ENCODE measurements around the gene KCNC4.

The KCNC4 gene

DNA sequence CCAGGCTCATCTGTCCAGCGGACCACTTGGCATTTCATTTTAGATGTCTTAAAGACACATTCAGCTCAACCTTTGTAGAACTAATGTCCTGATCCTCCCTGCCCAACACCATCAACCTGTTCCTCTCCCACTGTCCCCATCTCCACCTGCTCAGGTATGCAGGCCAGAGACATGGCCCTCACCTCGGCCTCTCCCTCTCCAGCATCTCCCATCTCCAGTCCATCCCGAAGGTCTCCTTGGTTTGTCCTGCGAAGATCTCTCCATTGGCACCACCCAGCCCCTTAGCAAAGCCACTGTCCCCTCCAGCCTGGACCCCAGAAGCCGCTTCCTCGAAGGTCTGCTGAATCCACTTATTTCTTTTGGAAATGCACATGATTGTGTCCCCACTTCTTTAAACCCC lies 20.9 kb upstream of the KCNC4 start:
- no peak for DNase-seq

DNA sequence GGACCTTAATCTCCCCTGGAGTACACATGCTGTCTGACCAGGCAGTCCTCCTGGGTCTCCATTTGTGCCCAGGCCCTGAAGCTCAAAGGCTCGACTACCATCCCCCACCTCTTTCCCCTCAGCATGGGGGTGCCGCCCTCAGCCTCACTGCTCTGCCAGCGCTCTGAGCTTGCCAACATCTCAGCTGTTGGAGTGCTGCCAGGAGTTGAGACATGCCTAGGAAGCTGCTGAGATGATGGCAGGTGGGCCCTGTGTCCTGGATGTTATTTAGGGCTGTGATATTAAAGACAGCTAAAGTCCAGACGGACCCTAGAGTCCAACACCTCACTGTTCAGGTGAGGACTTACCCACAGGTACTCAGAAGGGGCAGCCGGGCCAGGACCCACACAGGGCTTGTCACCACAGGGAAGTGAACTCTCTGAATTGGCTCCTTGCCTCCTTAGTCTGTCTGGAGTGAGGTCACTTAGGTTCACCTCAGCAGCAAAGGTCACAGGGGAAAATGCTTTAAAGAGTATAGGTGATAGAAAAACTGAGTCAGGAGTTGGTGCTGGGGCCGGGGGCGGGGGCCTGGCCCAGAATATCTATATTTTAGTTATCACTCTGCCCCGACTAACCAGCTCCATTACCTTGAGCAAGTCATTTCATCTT lies 19.7 kb upstream of the KCNC4 start:
- DNase-seq, result peak; percentile 64

DNA sequence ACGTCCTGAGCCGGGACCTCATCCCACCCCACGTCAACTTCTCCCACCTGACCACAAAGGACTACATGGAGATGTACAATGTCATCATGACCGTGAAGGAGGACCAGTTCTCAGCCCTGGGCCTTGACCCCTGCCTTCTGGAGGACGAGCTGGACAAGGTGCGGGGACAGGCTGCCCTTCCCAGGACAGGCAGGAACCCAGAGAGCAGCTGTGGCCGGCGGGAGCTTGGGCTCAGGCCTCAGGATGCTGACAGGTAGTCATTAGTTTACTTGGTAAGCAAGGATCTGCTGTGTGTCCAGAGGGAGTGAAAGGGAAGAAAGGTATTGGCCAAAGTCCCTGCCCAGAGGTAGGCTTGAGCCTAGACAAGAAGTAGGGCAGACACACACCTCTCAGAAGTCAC lies 17.6 kb upstream of the KCNC4 start:
- no peak for DNase-seq

DNA sequence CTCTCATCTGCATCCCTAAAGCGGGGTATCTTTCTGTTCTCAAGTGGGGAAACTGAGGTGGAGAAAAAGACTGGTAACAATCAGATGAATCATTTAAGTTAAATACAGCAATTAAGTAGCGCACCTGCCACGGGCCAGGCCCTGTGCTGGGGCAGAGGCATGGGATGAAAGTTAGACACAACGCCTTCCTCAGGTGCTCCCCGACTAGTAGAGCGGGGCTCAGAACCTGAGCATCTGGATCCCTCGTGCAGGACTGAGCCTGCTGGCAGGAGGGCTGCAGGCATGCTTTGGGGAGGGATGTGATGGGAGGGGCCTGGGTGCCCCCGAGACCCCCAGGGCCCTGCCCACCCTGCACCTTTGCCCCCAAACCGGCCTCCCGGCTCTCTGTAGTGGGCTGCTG lies 14.9 kb upstream of the KCNC4 start:
- no peak for DNase-seq

DNA sequence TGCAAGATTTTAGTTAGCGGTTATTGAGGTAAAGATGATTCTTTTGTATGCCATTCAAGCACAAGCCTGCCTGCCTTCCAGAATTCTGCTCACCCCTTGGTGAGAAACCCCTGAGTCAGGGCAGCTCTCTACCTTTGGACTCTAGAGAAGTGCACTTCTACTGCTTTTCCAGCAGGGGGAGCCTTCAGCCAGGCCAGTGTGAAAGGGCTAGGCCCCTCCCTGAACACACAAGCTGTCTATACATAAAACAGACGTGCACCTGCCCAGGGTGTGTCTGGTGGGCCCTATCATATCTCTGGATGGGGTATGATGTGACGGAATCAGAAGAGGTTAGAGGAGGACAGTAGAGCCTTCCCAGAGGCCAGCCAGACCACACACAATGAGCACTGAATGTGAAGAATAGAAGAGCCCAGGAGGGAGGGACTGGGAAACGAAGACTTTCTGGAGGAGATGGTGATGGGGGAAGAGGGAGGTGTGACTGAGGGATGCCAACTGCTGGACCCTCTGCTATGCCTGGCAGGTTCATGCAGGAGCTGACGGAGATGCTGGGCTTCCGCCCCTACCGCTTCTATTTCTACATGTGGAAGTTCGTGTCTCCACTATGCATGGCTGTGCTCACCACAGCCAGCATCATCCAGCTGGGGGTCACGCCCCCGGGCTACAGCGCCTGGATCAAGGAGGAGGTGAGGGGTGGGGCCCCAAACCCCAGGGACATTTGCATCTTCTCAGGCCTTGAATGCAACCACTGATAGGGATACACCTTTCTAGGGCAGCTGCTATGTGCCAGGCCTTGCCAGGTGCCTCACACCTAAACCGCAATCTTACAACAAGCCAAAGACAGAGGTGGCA lies 13.0 kb upstream of the KCNC4 start:
- peak; percentile 75 for DNase-seq

DNA sequence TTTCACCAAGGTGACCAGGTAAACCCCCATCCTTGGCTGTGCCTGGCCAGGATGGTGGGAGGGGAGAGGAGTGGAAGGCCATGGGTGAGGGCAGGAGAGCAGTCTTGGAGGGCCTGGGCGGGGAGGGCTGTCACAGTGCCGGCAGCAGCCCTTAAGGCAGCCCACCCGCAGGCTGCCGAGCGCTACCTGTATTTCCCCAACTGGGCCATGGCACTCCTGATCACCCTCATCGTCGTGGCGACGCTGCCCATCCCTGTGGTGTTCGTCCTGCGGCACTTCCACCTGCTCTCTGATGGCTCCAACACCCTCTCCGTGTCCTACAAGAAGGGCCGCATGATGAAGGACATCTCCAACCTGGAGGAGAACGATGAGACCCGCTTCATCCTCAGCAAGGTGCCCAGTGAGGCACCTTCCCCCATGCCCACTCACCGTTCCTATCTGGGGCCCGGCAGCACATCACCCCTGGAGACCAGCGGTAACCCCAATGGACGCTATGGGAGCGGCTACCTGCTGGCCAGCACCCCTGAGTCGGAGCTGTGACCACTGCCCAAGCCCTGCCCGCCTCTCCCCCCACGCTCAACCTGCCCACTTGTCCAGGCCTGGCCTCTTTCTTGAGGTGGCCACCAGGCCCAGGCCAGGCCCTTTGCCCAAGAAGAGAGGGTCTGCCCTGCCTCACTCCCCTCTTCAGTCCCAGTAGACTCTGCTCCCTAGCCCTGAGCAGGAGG lies 12.0 kb upstream of the KCNC4 start:
- DNase-seq, result no peak

DNA sequence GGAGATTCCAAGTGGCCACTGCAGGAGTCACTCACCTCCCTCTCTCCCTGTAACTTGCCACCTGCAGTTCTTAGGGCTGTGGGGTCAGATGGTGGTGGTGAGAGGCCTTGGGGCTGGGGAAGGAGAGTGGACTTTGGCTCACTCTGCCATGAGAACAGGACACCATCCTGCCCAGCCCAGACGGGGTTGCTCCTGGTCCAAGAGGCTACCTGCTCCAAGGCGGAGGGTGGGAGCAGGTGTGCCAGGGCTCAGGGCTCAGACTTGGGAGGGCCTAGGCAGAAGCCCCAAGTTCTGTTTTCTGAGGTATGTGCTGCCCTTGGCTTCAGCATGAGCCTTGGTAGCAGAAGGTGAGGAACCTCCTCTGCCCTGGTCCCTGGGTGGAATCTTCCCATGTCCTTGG lies 11.4 kb upstream of the KCNC4 start:
- DNase-seq, result no peak

DNA sequence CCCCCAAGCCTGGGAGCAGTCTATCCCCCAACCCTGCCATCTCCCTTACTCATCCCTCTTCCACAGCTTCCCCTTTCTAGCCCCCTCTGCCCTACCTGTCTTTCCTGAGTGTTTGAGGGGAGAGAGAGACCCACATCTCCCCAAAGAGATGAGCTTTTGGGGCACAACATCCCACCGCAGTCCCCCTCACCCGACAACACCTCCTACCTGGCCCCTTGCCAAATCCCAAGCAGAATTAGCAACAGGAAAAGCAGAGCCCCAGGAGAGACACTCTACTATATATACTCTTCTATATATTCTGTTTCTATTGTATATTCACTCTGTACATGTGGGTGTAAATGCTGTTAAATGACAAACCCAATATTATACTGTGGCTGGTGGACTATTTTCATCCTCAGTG lies 9.9 kb upstream of the KCNC4 start:
- no peak for DNase-seq

DNA sequence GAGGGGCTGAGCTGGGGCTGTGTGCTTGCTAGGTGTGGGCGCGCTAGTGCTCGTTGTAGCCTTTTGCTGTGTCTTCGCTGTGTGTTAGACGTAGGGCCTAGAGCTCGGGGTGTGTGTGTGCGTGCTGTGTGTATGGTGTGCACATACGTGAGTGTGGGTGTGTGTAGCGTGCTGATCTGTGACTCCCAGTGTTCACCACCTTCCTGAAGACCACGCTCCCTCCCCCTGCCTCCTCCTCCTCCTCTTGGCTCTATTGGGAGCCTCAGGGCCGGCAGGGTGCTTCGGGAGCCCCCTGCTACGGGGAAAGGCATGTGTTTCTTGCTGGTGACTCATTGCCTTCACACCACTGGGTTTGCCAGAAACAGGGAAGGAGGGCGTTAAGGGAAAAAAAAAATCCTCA lies 9.4 kb upstream of the KCNC4 start:
- no peak for DNase-seq

DNA sequence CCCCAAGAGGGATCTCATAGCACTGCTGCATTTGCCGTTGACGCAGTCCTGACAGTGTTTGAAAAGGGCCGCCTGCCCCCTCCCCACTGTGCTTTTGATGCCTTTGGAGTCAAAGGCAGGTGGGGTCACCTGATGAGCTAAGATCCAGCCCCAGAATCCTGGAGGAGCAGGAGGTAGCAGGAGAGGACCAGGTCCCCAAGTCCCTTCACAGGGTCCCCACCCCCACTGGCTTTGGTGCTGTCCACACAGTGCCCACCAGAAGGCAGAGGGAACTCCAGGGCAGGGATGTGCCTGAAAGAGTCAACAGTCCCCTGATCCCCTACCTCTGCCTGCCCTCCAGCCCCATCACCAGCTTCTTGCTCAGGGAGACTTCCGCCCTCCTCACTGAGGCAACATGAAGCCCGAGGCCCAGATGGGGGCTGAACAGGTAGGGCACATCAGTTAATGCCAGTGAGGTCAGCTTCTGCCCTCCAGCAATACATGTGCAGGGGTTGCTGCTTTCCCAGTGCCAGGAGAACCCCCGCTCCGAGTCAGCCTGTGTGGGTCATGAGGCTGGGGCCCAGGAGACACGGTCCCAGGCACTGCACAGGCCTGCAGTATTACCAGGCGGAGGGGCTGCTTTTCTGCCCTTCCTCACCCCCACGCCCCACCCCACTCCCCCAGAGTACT lies 8.8 kb upstream of the KCNC4 start:
- DNase-seq, result no peak

DNA sequence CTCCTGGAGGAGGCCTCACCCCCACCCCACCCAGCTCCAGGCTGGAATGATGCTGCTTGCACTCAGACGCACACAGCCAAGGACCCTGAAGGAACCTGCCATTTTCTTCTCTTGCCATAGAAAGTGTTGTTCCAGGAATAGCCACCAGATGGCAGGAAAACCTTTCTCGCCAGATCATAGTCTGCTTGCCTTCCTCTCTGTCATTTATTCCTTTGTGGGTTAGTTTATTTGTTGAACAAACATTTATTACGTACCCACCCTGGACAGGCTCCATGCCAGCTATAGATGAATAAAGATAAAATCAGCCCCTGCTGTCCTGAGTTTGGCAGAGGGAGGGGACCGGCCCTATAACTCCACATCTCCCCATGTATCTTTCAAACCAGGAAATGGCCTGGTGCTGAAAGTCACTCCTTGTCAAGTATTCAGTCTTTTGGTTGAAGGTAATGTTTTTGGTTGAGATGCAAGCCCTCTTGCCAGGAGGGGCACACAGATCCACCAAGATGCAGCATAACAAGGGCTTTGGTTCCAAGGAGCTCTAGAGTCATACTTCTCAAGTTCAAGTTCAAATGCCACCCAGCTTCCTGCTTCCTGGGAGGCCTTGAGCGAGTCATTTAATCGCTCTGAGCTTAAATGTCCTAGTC lies 7.0 kb upstream of the KCNC4 start:
- DNase-seq, result peak; percentile 86

DNA sequence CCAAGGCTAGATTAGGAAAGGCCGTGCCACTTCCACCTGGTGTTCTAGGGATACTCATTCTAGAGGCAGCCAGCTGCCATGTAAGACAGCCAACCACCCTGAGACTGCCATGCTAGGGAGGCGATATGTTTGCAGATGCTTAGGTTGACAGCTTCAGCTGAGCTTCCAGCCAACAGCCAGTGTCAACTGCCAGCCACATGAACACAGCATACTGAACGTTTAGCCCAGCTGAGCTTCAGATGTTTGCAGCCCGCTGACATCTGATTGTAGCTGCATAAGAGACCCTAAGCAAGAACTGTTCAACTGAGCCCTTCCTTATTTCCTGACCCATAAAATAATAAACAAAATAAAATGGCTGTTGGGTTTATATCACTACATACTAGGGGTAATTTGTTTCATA lies 5.0 kb upstream of the KCNC4 start:
- no peak for DNase-seq

DNA sequence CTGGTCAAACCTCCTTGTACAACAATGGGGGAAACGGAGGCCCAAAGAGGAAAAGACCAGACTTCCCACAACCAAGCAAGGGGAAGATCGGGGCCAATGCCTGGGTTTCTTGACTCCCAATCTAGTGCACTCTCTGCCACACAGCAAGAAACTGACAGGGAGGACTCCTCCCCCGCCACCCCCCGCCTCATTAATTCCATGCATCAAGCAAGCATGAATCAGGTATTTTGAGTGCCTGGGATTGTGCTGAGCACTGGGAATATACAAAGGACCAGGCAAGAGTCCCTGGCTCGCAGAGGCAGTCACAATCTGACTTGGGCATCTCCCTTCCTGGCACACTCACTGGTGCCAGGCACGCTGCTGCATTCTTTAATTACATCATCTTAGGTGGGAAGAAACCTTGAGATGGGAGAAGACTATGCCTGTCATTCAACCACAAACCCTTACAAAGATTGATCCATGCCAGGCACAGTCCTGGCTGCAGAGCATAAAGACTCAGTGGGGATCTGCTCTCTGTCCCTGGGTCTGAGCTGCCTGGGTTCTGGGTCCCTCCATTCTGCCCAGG lies 4.4 kb upstream of the KCNC4 start:
- no peak for DNase-seq

DNA sequence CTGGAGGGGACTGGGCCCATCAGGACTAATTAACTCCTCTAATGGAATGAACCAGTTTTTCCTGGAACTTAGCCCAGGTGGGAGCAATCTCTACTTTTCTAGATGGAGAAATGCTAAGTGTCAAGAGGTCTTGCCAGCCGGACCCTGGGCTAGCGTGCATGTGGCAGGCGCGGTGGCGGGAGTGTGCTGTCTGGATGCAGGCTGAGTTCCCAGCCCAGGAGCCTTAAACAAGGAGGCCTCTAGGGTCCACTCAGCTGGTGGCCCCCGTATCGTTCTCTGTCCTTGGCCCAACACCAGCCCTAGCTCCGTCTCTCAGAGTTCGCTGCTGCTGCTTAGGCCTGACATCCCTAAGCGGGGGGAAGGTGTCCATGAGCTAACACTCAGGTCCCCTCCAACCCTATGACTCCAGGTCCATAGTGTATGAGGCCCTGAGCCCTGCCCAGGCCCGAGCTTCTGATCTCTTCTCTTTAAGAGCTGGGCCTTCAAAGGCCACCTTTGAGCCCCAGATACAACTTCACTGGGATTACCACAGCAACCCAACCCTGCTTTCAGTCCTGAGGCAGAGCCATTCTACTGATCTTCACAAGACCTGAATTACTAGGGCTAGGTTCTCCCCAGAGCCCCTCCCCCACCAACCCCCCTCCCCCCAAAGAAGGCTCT lies 3.7 kb upstream of the KCNC4 start:
- DNase-seq, result no peak

DNA sequence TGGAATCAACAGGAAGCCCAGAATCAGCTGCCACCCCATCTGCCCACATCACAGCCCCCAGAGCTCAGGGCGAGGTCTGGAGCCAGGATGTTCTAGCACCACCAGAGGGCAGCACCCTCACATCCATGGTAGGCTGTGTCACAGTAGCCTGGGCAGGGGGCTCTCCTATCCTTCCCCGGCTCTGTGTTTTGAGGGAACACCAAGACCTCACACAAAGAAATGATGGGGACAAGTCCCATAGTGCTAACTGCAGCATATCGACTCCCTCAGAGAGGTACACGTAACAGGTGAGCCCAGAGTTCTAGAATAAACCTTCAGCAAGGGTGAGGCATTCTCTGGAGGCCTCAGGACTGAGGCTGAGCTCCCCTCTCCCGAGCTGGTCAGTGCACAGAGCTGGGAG lies 2.3 kb upstream of the KCNC4 start:
- peak; percentile 83 for DNase-seq

DNA sequence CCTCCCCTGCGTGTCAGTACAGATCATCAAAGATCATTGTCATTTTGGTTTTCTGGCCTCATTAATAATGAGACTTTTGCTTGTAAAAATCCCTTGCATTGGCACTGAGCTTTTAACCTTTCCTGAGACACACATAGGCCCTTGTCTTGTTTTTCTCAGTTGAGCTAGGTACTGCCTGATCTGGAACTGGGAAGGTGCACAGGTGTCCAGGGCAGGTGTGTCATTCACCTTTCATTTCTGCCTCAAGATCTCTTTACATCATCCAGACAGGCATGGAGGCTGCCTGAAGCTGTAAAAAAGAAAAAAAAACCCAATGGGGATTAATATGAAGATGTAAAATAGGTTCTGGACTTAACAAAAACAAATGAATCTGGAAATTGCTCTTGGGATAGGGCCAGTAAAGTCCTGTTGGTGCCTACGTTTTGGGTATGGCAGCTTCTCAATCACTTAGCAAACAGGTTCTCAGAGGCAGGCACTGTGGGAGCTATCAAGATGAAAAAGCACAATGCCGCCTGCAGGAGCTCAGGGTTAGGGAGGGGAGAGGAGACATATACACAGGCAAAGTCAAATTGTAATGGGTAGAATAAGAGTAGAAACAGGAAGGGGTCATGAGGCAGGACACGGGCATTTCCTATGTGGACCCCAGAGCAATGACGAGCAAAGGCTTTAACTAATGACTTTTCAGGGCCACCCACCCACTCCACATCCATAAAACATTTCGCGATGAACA lies 1.0 kb upstream of the KCNC4 start:
- peak; percentile 42 for DNase-seq

DNA sequence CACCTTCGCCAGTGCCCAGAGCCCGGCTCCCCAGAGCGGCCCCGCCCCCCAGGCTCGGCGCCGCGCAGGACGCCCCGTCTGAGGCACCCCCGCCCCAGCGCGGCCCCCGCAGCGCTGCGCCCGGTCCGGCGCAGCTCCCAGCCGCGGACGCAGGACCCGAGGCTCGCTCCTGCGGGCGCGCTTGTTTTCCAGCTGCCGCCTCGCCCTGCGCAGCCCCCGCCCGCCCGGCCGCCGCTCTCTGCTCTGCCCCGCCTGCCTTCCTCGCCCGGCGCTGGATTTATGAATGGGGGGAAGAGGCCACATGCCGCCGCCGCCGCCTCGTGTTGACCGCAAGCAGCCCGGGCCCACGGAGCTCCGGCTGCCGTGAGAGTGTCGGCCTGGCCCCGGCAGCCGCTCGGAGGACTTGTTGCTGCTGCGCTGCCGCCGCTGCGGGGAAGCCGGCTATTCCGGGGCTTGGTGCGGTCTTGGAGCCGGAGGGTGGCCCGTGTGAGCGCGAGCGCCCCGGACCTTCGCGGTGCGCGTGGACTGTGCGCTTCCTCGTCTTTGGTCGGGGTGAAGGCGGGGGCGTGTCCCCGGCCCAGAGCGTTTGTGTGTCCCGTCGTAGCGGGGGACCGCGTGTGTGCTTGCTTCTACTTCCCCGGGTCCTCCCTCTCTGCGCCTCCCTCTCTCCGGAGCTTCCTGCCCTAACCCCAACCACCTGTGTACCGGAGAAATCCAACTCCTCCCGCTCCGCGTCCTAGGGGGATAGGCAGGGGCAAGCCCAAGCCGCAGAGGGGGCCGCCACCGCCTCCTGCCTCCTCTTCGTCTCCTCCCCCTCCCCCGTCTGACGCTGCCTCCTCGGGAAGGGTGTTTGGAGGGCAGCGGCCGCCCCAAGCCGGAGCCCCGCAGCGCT lies 736 bp downstream of the KCNC4 start:
- DNase-seq, result peak; percentile 48

DNA sequence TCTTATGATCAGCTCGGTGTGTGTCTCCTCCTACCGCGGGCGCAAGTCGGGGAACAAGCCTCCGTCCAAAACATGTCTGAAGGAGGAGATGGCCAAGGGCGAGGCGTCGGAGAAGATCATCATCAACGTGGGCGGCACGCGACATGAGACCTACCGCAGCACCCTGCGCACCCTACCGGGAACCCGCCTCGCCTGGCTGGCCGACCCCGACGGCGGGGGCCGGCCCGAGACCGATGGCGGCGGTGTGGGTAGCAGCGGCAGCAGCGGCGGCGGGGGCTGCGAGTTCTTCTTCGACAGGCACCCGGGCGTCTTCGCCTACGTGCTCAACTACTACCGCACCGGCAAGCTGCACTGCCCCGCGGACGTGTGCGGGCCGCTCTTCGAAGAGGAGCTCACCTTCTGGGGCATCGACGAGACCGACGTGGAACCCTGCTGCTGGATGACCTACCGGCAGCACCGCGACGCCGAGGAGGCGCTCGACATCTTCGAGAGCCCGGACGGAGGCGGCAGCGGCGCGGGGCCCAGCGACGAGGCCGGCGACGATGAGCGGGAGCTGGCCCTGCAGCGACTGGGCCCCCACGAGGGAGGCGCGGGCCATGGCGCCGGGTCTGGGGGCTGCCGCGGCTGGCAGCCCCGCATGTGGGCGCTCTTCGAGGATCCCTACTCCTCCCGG lies 1.5 kb downstream of the KCNC4 start:
- peak; percentile 17 for DNase-seq

Measured in hematopoietic multipotent progenitor cell treated with erythropoietin and hydrocortisone succinate and interleukin-3 and kit ligand, for 6 days (in vitro differentiated cells).